Activated T-cell treated with anti-CD3 and anti-CD28 coated beads, Interleukin-2, amount 50 U/mL, for 4 hours (primary cell): ENCODE measurements around the gene RPS6KA3. TPM values are rescaled to one million over a fixed set of nuclear protein-coding genes. Genes with fewer than 3 reads are reported as not detected.

ENCODE experiments used
- ATAC-seq, 2 donors: fragments of 200-7000 bp; cut with Tn5 transposase; one replicate each; pipeline ENCODE4 v1.10.0; 2021
- DNase-seq: peaks from one replicate; pipeline ENCODE4 v3.0.0-alpha.2; 2020
- H3K27me3 Mint-ChIP-seq: one replicate; pipeline ENCODE4 v1.8.0; 2021; ENCODE audit warnings: low read depth, mixed read lengths
- H3K36me3 Mint-ChIP-seq: one replicate; pipeline ENCODE4 v1.8.0; 2022; ENCODE audit warnings: mixed read lengths; ENCODE audit not compliant: insufficient read depth
- H3K4me1 Mint-ChIP-seq: one replicate; pipeline ENCODE4 v1.8.0; 2021; ENCODE audit warnings: low read depth, mixed read lengths
- H3K4me3 Mint-ChIP-seq: one replicate; pipeline ENCODE4 v1.8.0; 2021; ENCODE audit warnings: mild to moderate bottlenecking, moderate library complexity, mixed read lengths
- H3K9me3 Mint-ChIP-seq: one replicate; pipeline ENCODE4 v1.8.0; 2021; ENCODE audit warnings: mixed read lengths
- total RNA-seq, 3 donors: library from RNA; stranded (reverse); gene quantifications; one replicate each; pipeline ENCODE4 v1.2.1, GENCODE V29; 2021

Gene RPS6KA3
- total RNA-seq, 3 donors from 2014 or later = 51.7 to 56.9 (median 54.2) TPM

DNA sequence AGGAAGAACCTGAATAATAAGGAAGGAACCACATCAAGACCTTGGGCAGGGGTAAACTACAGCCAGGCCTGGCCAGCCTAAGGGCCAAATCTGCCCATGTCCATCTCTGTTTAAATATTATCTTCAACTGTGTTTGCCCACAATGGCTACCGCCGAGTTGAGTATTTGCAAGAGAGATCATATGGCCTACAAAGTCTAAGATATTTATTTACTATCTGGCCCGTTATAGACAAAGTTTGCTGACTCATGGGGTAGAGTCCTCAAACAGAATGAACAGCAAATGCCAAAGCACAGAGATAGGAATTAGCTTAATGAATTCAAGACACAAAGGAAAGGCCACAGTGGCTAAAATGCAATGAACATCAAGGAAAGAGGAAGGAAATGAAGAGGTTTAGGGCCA is 44.8 kb downstream of the RPS6KA3 start:
- peaks cover 8% of the 10 kb centered on the region for H3K36me3 Mint-ChIP-seq
- ATAC-seq = no peak

DNA sequence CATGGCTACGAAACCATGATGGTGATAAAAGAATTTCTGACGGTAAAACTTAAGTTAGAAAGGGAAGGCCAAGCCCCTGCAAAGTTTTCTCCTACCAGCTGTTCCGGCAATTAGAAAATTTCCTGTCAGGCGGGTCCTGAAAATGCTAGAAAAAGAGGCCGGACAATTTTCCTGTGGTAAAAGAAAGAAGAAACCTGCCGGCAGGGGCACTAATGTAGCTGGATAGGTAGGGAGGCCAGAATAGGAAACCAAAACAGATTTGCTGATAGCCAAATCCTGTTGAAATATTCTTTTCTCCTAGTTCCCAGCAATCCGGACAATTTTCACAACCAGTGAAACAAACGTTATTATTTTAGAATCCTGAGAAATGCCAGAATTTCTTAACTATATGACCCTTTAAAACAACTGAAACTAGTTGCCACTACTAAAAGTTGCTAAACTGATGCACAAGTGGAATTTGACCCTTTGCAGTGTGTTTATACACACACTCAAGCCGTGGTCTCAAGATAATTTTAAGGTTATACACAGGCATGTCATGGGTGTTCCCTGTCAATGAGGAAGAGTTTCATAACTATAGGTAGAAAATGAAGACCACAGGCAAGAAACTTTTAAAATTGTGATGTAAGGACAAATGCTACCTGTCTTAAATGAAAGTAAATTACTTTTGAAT is 47.7 kb downstream of the RPS6KA3 start:
- ATAC-seq (no peak), DNase-seq (no peak)
- Mint-ChIP-seq H3K36me3 (peaks cover 6% of the 10 kb centered on the region), H3K9me3 (no peaks in the 10 kb centered on the region), H3K27me3 (no peaks in the 10 kb centered on the region), H3K4me1 (peaks cover 51% of the 10 kb centered on the region), H3K4me3 (no peak overlapping the region)

More for the DNA sequence above, 44.8 kb downstream of the RPS6KA3 start:
- H3K4me3 Mint-ChIP-seq = no peak overlapping the region
- H3K9me3 Mint-ChIP-seq = no peaks in the 10 kb centered on the region
- H3K27me3 Mint-ChIP-seq = no peaks in the 10 kb centered on the region
- peaks cover 61% of the 10 kb centered on the region for H3K4me1 Mint-ChIP-seq
- DNase-seq = no peak

DNA sequence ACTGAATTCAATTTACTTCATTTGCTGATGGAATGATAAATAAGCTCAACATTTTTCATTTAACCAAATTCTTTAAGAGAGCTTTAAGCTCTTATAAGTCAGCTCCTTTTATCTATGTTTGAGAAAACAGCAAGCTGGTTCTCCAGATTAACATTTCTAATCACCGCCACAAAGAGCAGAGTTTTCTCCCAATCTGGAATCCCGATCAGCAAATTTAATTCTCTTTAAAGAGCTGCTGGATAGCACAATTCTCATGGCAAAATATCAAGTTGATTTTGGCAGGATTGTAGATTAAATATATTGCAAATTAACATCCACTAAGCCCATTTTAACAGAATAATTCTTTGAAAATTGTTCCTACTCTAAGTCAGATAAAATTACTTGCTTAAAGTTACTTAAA is 48.8 kb downstream of the RPS6KA3 start:
- Mint-ChIP-seq H3K27me3 (no peaks in the 10 kb centered on the region), H3K36me3 (peaks cover 4% of the 10 kb centered on the region), H3K4me1 (peaks cover 53% of the 10 kb centered on the region), H3K9me3 (no peaks in the 10 kb centered on the region), H3K4me3 (no peak overlapping the region)
- no peak for ATAC-seq
- DNase-seq = no peak

DNA sequence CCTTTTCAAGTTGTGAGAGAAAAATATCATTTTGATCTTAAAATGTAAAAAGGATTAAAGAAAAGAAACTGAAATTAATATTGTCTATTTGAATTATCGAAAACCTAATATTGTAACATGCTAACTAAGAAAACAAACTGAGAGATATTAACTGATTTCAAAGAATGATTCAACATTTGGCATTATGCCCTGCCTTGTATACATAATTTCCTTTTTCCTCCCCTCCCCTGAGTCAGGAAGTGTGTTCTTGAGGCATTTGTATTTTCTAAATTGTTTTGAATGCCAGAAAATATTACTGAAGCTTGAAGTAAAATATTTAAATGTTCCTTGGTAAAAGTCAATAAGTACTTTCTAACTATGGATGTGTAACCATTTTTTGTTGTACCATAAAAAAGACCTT is 49.4 kb downstream of the RPS6KA3 start:
- H3K4me3 Mint-ChIP-seq = no peak overlapping the region
- no peak for ATAC-seq
- no peaks in the 10 kb centered on the region for H3K27me3 Mint-ChIP-seq
- peaks cover 4% of the 10 kb centered on the region for H3K36me3 Mint-ChIP-seq
- DNase-seq = no peak
- H3K4me1 Mint-ChIP-seq = peaks cover 59% of the 10 kb centered on the region
- H3K9me3 Mint-ChIP-seq = no peaks in the 10 kb centered on the region

DNA sequence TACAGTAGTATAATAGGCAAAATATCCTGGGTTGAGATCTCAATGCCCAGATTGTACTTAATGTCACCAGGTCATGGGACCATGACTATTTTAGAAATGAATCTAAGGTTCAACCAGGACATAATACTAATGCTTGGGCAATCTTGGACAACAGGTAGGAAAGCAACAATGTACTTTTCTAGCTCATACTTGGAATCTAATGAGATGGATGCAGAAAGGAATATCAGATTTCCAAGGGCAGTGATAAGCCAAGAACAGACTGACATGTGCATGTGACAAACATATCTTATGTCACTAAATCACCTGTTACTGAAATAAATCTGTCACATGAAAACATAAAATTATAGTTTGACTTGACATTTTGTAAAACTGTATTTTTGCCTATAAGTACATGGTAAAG is 51.1 kb downstream of the RPS6KA3 start:
- no peak for ATAC-seq
- H3K9me3 Mint-ChIP-seq = no peaks in the 10 kb centered on the region
- H3K4me3 Mint-ChIP-seq = no peak overlapping the region
- H3K4me1 Mint-ChIP-seq = peaks cover 65% of the 10 kb centered on the region
- no peaks in the 10 kb centered on the region for H3K36me3 Mint-ChIP-seq
- no peak for DNase-seq
- H3K27me3 Mint-ChIP-seq = no peaks in the 10 kb centered on the region

DNA sequence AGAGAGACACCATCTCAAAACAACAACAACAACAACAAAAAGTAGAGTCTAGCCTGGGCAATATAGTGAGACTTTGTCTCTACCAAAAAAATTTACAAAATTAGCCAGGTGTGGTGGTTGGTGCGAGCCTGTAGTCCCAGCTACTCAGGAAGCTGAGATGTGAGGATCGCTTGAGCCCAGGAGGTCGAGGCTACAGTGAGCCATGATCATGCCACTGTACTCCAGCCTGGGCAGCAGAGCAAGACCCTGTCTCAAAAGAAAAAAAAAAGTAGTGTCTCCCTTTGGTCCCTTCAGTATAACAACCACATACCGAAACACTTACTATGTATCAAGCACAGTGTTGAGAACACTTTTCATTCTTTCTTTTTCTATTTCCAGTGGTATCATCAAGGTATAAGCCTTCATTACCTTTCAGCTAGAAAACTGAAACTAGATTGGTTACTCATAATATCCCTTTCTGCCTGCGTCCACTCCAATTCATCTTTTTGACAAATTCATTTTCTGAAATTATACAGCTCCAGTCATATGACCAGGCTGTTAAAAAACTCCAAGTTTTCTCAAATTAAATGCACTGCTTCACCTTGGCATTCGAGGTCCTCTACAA is 54.1 kb downstream of the RPS6KA3 start:
- no peaks in the 10 kb centered on the region for H3K27me3 Mint-ChIP-seq
- no peak overlapping the region for H3K4me3 Mint-ChIP-seq
- DNase-seq (no peak), ATAC-seq (peak; percentile 73 to 82)
- peaks cover 8% of the 10 kb centered on the region for H3K36me3 Mint-ChIP-seq
- H3K4me1 Mint-ChIP-seq = peaks cover 55% of the 10 kb centered on the region
- H3K9me3 Mint-ChIP-seq = no peaks in the 10 kb centered on the region

DNA sequence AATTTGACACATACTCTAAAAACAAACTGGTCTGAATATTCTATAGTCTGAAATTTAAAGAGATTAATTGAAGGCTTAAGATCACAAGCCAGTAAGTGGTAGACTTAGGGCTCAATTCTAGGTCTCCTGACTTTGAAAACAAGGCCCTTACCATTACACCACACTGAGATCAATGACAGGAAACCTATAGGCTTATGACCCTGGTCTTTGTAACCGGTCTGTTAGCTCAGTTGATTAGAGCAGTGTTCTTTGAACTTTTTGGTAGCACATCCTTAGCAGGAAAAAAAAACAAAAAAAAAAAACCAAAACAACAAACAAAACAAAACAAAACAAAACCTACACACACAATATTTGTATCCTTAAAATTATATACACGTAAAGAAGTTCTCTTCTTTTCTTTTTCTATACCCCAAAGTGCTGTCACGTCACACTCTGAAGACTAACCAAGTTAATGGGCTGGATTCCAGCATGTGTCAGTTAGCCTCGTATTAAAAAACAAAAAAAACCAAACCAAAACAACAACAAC is 55.4 kb downstream of the RPS6KA3 start:
- no peaks in the 10 kb centered on the region for H3K9me3 Mint-ChIP-seq
- peaks cover 58% of the 10 kb centered on the region for H3K4me1 Mint-ChIP-seq
- H3K4me3 Mint-ChIP-seq = no peak overlapping the region
- ATAC-seq (no peak), DNase-seq (no peak)
- H3K27me3 Mint-ChIP-seq = no peaks in the 10 kb centered on the region
- H3K36me3 Mint-ChIP-seq = peaks cover 20% of the 10 kb centered on the region

DNA sequence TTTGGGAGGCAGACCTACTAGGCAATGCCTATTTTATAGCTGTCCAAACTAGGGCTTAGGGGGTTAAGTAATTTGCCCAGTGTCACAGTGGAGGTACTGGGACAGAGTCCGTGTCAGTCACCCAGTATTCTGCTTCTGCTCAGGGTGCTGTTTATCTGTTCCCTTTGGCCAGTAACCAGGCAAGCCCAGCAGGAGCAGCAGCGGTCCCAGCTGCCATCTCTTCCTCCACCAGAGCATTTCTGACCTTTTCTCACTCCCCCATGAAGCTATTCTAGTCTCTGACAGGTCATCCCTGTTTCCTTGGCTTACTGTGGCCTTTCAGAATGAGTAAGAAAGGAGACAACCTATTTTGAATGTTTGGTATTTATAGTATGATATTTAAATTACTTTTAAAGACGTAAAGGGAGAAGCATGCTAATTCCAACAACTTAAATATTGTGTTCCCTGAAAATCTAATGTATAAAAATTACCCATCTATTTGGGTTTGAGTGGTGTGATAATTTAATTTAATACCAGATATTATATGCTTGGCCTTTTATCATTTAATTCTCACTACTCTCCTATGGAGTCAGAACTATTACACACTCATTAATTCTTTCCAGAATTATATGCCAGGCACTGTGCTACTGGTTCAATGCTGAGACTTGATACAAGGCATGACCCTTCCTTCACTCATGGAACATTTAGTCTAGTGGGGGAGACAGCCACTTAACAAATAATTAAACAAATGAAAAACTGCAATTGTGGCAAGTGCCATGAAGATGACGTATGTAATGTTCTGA is 60.6 kb downstream of the RPS6KA3 start:
- H3K9me3 Mint-ChIP-seq = no peaks in the 10 kb centered on the region
- no peaks in the 10 kb centered on the region for H3K27me3 Mint-ChIP-seq
- H3K4me1 Mint-ChIP-seq = peaks cover 44% of the 10 kb centered on the region
- H3K4me3 Mint-ChIP-seq = no peak overlapping the region
- DNase-seq = no peak
- H3K36me3 Mint-ChIP-seq = peaks cover 33% of the 10 kb centered on the region
- peak in 1 of 2 donors; percentile 48 for ATAC-seq

DNA sequence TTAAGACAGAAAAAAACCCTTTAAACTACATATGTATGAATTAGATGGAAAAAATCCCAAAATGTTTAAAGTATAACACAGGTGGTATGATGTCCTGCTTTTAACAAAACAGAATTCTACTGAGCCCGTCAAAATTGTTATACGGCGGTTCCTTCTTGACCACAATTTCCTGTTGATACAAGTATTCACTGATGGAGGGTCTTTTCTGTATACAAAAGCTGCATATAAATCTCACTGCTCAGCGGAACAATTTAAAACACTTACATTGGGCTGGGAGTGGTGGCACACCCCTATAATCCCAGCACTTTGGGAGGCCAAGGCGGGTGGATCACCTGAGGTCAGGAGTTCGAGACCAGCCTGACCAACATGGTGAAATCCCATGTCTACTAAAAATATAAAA is 62.4 kb downstream of the RPS6KA3 start:
- Mint-ChIP-seq H3K4me1 (peaks cover 38% of the 10 kb centered on the region), H3K9me3 (no peaks in the 10 kb centered on the region), H3K27me3 (no peaks in the 10 kb centered on the region), H3K4me3 (no peak overlapping the region), H3K36me3 (peaks cover 37% of the 10 kb centered on the region)
- ATAC-seq (no peak), DNase-seq (no peak)

DNA sequence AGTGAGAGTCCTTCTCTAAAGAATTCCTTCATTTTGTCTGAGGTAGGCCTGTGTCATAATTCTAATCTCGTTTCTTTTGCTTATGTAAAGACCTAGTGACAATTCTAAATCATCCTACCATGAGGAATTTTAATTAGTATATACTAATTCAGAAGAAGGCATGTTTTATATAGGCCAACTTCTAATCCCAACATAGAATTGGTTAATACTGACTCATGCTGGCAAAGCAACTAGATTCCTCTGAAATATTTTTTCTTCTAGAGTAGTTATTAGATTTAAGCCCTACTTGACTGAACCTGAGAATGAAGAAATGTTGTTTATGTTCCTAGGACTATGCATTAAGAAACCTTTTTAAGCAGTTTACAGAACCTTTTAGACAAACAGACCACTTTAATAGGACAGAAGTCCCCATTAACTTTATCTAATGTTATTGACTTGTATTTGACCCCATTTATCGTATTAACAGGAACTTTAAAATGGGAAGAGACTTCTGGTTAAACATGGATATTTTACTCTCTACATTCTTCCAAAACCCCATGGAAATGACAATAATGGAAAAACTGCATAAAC is 69.0 kb downstream of the RPS6KA3 start:
- no peaks in the 10 kb centered on the region for H3K27me3 Mint-ChIP-seq
- peaks cover 32% of the 10 kb centered on the region for H3K36me3 Mint-ChIP-seq
- H3K9me3 Mint-ChIP-seq = no peaks in the 10 kb centered on the region
- peaks cover 18% of the 10 kb centered on the region for H3K4me1 Mint-ChIP-seq
- ATAC-seq (no peak), DNase-seq (no peak)
- no peak overlapping the region for H3K4me3 Mint-ChIP-seq

DNA sequence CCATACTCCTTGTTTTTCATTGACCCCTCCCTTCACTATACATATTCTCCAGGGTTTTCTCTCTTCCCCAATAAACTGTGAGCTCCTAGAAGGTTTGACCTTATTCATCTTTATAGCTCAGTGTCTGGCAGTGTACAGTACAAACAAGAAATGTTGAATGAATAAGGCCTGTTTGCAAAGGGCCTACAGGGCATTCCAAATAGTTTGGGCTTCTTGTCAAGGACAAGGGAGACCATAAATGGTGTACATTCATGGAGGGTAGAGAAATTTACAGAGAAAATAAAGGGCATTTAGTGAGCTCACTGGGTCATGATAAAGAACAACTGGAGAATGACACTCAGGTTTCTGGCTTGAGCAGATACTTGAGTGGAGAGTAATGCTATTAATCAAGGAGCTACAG is 77.5 kb downstream of the RPS6KA3 start:
- DNase-seq = no peak
- ATAC-seq = no peak
- Mint-ChIP-seq H3K27me3 (no peaks in the 10 kb centered on the region), H3K4me1 (no peaks in the 10 kb centered on the region), H3K4me3 (no peak overlapping the region), H3K9me3 (no peaks in the 10 kb centered on the region), H3K36me3 (peaks cover 22% of the 10 kb centered on the region)

DNA sequence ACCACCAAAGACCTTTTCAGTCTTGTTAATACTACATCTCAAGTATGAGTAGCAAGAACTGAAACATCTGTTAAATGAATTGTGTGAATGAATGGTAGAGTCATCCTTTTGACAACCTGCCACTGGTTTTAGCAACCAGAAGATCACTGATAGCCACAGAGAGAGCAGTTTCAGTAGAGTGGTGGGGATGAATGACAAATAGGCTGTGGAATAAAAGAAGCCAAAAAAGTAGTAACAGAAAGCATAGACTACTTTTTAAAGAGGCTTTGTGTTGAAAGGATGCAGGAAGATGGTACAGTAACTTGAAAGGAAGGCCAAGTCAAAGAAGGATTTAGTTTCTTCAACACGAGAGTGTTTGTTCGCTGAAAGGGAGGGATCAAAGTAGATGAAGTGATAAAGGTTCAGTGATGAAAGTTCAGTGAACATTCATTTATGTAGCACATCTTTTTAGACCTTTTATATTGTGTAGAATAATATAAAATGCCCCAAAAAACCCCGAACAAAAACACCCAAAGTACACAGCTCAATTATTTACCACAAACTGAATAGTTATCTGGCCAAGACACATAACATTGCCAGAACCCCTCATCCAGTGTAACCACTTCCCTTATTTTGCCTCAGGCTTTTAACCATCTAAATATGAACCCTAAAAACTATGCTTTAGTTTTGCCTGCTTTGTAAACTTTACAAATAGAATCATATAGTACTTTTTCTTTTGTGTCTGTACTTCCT is 84.9 kb downstream of the RPS6KA3 start:
- Mint-ChIP-seq H3K36me3 (peaks cover 26% of the 10 kb centered on the region), H3K4me3 (no peak overlapping the region), H3K9me3 (no peaks in the 10 kb centered on the region), H3K4me1 (peaks cover 14% of the 10 kb centered on the region), H3K27me3 (no peaks in the 10 kb centered on the region)
- ATAC-seq (peak; percentile 73 to 84), DNase-seq (no peak)

DNA sequence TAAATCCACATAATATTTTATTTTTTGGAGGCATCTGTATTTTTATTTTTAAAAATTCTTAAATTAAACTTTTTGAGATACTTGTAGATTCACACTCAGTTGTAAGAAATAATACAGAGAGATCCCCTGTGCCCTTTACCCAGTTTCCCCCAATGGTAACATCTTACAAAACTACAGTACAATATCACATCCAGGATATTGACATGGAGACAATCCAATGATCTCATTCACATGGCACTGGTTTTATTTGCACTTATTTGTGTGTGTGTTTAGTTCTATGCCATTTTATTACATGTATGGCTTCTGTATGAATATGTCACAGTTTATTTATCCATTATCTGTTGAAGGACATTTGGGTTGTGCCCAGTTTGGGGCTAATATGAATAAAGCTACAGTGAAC is 89.6 kb downstream of the RPS6KA3 start:
- ATAC-seq = no peak
- no peak for DNase-seq
- H3K36me3 Mint-ChIP-seq = peaks cover 18% of the 10 kb centered on the region
- H3K4me1 Mint-ChIP-seq = peaks cover 7% of the 10 kb centered on the region
- no peaks in the 10 kb centered on the region for H3K9me3 Mint-ChIP-seq
- no peaks in the 10 kb centered on the region for H3K27me3 Mint-ChIP-seq
- H3K4me3 Mint-ChIP-seq = no peak overlapping the region

DNA sequence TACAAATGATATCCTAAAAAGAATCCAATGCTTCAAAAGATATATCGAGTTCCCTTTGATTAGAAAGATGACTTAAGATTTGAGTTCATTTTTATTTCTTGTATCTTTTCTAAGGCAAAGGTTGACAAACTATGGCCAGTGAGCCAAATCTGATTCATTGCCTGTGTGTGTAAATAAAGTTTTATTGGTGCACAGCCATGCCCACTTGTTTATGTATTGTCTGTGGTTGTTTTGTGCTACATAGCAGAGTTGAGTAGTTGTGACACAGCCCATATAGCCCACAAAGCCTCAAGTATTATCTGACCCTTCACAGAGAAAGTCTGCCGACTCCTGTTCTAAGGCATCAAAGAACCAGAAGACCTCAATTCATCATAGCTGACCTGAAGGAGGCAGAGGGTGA is 92.9 kb downstream of the RPS6KA3 start:
- no peaks in the 10 kb centered on the region for H3K27me3 Mint-ChIP-seq
- peaks cover 10% of the 10 kb centered on the region for H3K36me3 Mint-ChIP-seq
- no peaks in the 10 kb centered on the region for H3K9me3 Mint-ChIP-seq
- no peak for ATAC-seq
- H3K4me3 Mint-ChIP-seq = no peak overlapping the region
- no peaks in the 10 kb centered on the region for H3K4me1 Mint-ChIP-seq
- no peak for DNase-seq
